ENCODE measurements around the gene ACOT9.

ACOT9 gene

DNA sequence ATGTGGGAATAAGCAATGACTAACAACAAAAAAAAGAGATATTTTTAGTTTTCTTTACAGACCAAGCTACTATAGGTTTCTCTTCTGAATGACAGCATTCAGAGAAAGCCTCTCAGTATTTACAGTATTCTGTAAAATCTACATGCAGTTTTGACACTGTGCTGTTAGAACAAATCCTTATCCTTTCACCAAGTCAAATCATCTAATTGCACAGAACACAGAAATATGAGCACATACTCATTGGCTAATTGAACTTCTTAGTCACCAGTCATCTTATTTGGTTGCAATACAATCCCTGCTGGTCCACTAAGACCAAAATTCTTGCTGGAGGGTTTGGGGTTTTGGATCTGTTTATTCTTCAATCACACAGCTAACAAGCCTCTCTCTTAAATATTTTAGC, 5.7 kb downstream of the ACOT9 start:
- TF ChIP-seq, protein P1, sequence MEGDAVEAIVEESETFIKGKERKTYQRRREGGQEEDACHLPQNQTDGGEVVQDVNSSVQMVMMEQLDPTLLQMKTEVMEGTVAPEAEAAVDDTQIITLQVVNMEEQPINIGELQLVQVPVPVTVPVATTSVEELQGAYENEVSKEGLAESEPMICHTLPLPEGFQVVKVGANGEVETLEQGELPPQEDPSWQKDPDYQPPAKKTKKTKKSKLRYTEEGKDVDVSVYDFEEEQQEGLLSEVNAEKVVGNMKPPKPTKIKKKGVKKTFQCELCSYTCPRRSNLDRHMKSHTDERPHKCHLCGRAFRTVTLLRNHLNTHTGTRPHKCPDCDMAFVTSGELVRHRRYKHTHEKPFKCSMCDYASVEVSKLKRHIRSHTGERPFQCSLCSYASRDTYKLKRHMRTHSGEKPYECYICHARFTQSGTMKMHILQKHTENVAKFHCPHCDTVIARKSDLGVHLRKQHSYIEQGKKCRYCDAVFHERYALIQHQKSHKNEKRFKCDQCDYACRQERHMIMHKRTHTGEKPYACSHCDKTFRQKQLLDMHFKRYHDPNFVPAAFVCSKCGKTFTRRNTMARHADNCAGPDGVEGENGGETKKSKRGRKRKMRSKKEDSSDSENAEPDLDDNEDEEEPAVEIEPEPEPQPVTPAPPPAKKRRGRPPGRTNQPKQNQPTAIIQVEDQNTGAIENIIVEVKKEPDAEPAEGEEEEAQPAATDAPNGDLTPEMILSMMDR (IDR thresholded peaks at IDR 0.05): no peak

DNA sequence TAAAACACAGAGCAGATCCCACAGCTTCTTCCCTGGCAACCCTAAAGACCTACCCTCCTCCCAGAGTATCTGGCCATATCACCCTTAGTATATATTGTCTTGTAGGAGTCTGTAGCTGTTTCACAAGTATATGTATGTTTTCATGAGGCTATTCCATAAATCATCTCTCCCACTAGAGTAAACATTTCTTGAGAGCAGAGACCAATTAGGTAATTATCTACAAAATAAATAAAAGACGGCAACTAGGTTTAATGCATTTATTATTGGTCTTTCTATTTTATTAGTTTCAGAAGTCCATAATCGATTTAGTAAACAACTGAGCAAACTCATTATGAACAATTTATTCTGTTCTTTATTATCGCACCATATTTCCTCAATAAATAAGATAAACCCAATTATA, 7.0 kb downstream of the ACOT9 start:
- TF ChIP-seq, protein P1 (IDR thresholded peaks at IDR 0.05): no peak

DNA sequence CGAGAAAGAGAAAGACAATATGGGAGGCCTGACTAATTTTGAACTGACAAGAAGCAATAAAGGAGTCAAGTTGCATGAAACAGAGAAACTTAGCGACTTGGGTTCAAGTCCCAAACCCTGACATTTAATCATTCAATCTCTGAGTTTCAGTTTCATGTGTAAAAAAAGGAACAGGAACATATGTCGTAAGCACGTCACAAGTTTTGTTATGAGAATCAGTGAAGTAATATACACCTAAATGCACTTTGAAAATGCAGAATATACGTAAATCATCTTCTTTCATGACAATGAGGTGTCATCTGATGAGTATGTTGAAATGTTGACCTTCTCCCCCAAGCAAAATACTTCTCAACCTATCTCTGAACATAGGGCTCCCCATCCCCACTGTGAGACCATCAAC, 10.4 kb downstream of the ACOT9 start:
- TF ChIP-seq, protein P1 (IDR thresholded peaks at IDR 0.05): no peak

DNA sequence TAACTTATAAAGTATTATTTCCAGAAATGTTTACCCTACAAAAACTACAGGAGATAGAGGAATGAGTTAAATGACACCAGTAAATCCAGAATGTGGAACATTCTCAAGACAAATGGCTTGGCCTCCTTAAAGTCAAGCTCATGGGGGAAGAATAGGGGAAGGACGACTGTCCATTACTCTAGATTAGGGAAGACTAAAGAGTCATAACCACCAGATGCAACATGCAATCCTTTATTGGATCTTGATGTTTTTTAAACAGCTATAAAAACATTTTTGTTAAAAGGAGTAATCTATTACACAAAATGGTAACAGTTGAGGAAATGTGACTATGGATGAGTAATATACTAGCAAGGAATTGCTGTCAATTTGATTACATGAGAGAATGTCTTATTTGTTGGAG, 11.1 kb downstream of the ACOT9 start:
- TF ChIP-seq, protein P1 (IDR thresholded peaks at IDR 0.05): no peak

DNA sequence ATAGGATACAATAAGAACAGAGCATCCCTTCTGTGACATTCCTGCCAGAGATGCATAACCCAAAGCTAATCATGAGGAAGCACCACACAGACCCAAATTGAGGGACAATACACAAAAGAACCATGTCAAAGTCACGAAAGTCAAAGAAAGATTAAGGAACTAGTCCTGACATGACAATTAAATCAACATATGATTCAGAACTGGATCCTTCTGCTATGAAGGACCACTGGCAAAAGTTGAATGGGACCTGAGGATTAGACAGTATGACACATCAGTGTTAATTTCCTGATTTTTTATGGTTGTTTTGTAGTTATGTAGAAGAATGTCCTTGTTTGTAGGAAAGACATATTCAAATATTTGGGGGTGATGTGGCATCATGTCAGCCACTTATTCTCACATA, 13.9 kb downstream of the ACOT9 start:
- TF ChIP-seq, protein P1 (IDR thresholded peaks at IDR 0.05): no peak

DNA sequence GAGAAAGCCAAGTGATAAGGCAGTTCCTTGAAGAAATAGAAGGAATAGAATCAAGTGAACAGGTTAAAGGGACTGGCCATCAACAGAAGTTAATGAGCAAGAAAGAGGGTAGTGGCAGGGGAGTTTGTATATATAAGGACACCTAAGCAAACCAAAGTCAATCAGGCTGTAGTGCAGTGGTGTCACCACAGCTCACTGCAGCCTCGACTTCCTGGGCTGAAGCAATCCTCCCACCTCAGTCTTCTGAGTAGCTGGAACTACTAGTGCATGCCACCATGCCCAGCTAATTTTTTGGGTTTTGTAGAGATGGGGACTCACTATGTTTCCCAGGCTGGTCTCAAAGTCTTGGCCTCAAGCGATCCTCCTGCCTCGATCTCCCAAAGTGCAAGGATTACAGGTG, 15.9 kb downstream of the ACOT9 start:
- TF ChIP-seq, protein P1 (IDR thresholded peaks at IDR 0.05): no peak

DNA sequence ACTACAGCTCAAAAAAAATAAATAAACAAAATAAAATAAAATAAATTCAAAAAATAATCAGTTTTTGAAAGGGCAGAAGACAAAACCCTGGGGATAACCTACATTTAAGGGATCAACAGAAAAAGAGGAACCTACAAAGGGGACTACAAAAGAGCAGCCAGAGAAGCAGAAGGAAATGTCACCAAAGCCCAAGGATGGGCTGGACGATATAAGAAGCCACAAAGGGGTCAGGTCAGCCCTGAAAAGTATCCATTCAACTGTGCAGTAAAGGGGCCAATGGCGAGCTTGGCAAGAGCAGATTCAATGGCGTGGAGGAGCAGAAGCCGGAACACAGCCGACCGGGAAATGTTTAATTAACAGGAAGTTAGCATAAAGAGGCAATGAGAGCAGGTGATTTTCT, 16.9 kb downstream of the ACOT9 start:
- TF ChIP-seq, protein P1 (IDR thresholded peaks at IDR 0.05): no peak

DNA sequence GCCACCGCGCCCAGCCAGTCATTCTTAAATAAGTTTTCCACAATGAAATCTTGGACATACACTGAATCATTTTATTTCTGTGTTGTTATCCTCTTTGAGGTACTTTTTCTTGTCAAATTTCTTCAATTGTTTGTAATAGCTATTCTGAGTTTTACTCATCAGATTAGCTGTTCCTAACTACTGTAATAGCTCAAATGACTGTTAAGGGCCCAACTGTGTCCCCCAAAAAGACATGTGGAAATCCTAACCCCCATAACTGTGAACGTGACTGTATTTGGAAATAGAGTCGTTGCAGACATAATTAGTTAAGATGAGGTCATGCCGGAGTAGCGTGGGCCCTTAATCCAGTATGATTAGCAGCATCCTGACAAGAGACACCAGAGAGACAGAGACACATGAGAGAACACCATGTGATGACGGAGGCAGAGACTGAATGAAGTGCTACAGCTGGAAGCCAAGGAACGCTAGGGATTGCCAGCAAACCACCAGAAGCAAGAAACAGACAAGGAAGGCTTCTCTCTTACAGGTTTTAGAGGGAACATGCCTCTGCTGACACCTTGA, 22.9 kb downstream of the ACOT9 start:
- TF ChIP-seq, protein P1 (IDR thresholded peaks at IDR 0.05): no peak
